OCI-LY3 (cell line): ENCODE results near the gene CEP120.

ENCODE experiments used
- H2AFZ ChIP-seq: fragments of 200-600, 300-600 bp; shearing (Covaris generic); 2 replicates; pipeline ENCODE4 v1.6.0; 2014; ENCODE audit warnings: antibody characterized with exemption, low read depth, low read length
- H3K27ac ChIP-seq: fragments of 200-600, 300-600 bp; sonication (generic); 2 replicates; pipeline ENCODE4 v1.5.1; 2014; ENCODE audit warnings: mild to moderate bottlenecking, low read length, moderate library complexity, mixed read lengths
- H3K27me3 ChIP-seq: fragments of 200-600, 300-600 bp; sonication (generic); 2 replicates; pipeline ENCODE4 v1.6.1; 2014; ENCODE audit warnings: low read depth, low read length, mixed read lengths
- H3K36me3 ChIP-seq: fragments of 200-600, 300-600 bp; sonication (generic); replicated peaks from 2 replicates; pipeline ENCODE3; 2014; ENCODE audit warnings: low read depth, low read length, mixed read lengths
- H3K4me1 ChIP-seq: fragments of 300-600, 200-600 bp; sonication (generic); 2 replicates; pipeline ENCODE4 v1.6.1; 2014; ENCODE audit warnings: low read length, mixed read lengths
- H3K4me2 ChIP-seq: fragments of 200-600, 300-600 bp; sonication (generic); 2 replicates; pipeline ENCODE4 v1.6.1; 2014; ENCODE audit warnings: low read length, mixed read lengths
- H3K4me3 ChIP-seq: fragments of 300-600, 200-600 bp; sonication (generic); 2 replicates; pipeline ENCODE4 v1.5.1; 2014; ENCODE audit warnings: antibody characterized with exemption, mild to moderate bottlenecking, low read length, moderate library complexity
- H3K79me2 ChIP-seq: fragments of 300-600, 200-600 bp; shearing (Covaris generic); 2 replicates; pipeline ENCODE4 v1.6.1; 2014; ENCODE audit warnings: mild to moderate bottlenecking, low read length, mixed read lengths
- H3K9ac ChIP-seq: fragments of 300-600, 200-600 bp; shearing (Covaris generic); 2 replicates; pipeline ENCODE4 v1.6.0; 2014; ENCODE audit warnings: mild to moderate bottlenecking, low read length, moderate library complexity
- H3K9me3 ChIP-seq: fragments of 200-600, 300-600 bp; shearing (Covaris generic); 2 replicates; pipeline ENCODE4 v1.6.1; 2014; ENCODE audit warnings: low read length, mixed read lengths; ENCODE audit not compliant: insufficient read depth
- H4K20me1 ChIP-seq: fragments of 200-600, 300-600 bp; sonication (generic); 2 replicates; pipeline ENCODE4 v1.6.1; 2016; ENCODE audit warnings: low read length, mixed read lengths; ENCODE audit not compliant: insufficient read depth
- CTCF ChIP-seq: fragments of 200-600, 300-600 bp; sonication (generic); IDR thresholded peaks from 2 replicates; pipeline ENCODE4 v1.5.1; 2014; ENCODE audit warnings: antibody characterized with exemption, low read length, low read depth
- EZH2phosphoT487 ChIP-seq: fragments of 200-600 bp; shearing (Covaris generic); IDR thresholded peaks from 2 replicates; pipeline ENCODE4 v1.6.1; 2018; ENCODE audit warnings: antibody characterized with exemption, mixed run types, low read depth

Gene CEP120

GRCh38 chr5:123297866-123298265, 125.3 kb downstream of the CEP120 start:
- H4K20me1 ChIP-seq = no peaks in the 10 kb centered on the region
- H3K4me3 ChIP-seq = no peak overlapping the region
- no peak overlapping the region for H2AFZ ChIP-seq
- no peaks in the 10 kb centered on the region for H3K36me3 ChIP-seq
- H3K27ac ChIP-seq = no peak overlapping the region
- H3K9ac ChIP-seq = no peak overlapping the region
- no peaks in the 10 kb centered on the region for H3K4me1 ChIP-seq
- no peak overlapping the region for H3K4me2 ChIP-seq
- no peaks in the 10 kb centered on the region for H3K79me2 ChIP-seq
- no peak for TF ChIP-seq CTCF
- no peak for TF ChIP-seq EZH2phosphoT487
- H3K27me3 ChIP-seq = no peaks in the 10 kb centered on the region
- no peaks in the 10 kb centered on the region for H3K9me3 ChIP-seq

GRCh38 chr5:123297198-123297831, 125.9 kb downstream of the CEP120 start:
- TF ChIP-seq EZH2phosphoT487 (no peak), CTCF (no peak)
- Histone ChIP-seq H4K20me1 (no peaks in the 10 kb centered on the region), H3K9ac (no peak overlapping the region), H3K4me3 (no peak overlapping the region), H3K27ac (no peak overlapping the region), H3K36me3 (no peaks in the 10 kb centered on the region), H3K9me3 (no peaks in the 10 kb centered on the region), H2AFZ (no peak overlapping the region), H3K27me3 (no peaks in the 10 kb centered on the region), H3K4me1 (no peaks in the 10 kb centered on the region), H3K4me2 (no peak overlapping the region), H3K79me2 (no peaks in the 10 kb centered on the region)
